ENCODE results near the gene ZBTB9.

The ZBTB9 gene

GRCh38 chr6:33419580-33420490, 34.5 kb upstream of the ZBTB9 start, which contains the start of gene SYNGAP1:
SYNGAP1 (plus strand) TSS chr6:33420065; CDS start chr6:33420265, 200 bp downstream.
- DNase-seq (ENCODE audit: low read depth in 2 of 2): no peak

- DNase-seq (ENCODE audit: low read depth in 2 of 2): no peak
Measured at GRCh38 chr6:33420491-33421343, 33.7 kb upstream of the ZBTB9 start.

GRCh38 chr6:33421344-33421643, 33.1 kb upstream of the ZBTB9 start:
- no peak for DNase-seq (ENCODE audit: low read depth in 2 of 2)

- DNase-seq (ENCODE audit: low read depth in 2 of 2): no peak
Measured at GRCh38 chr6:33423777-33424176, 30.6 kb upstream of the ZBTB9 start.

GRCh38 chr6:33424855-33425667, 29.3 kb upstream of the ZBTB9 start:
- no peak for DNase-seq (ENCODE audit: low read depth in 2 of 2)

- peak; percentile 74 to 79 for DNase-seq (ENCODE audit: low read depth in 2 of 2)
Measured at GRCh38 chr6:33425668-33426577, 28.5 kb upstream of the ZBTB9 start.

- no peak for DNase-seq (ENCODE audit: low read depth in 2 of 2)
Measured at GRCh38 chr6:33426590-33427511, 27.5 kb upstream of the ZBTB9 start.

- DNase-seq (ENCODE audit: low read depth in 2 of 2): peak in 1 of 2 donors; percentile 66
Measured at GRCh38 chr6:33427585-33428223, 26.7 kb upstream of the ZBTB9 start.

GRCh38 chr6:33428224-33428965, 26.0 kb upstream of the ZBTB9 start:
- no peak for DNase-seq (ENCODE audit: low read depth in 2 of 2)

GRCh38 chr6:33428966-33429749, 25.2 kb upstream of the ZBTB9 start:
- no peak for DNase-seq (ENCODE audit: low read depth in 2 of 2)

GRCh38 chr6:33429750-33430052, 24.7 kb upstream of the ZBTB9 start:
- DNase-seq (ENCODE audit: low read depth in 2 of 2): no peak

- no peak for DNase-seq (ENCODE audit: low read depth in 2 of 2)
Measured at GRCh38 chr6:33430334-33430733, 24.0 kb upstream of the ZBTB9 start.

- DNase-seq (ENCODE audit: low read depth in 2 of 2): peak; percentile 65 to 74
Measured at GRCh38 chr6:33430991-33431879, 23.1 kb upstream of the ZBTB9 start.

GRCh38 chr6:33431880-33432541, 22.4 kb upstream of the ZBTB9 start:
- DNase-seq (ENCODE audit: low read depth in 2 of 2): no peak

GRCh38 chr6:33432546-33432945, 21.8 kb upstream of the ZBTB9 start:
- no peak for DNase-seq (ENCODE audit: low read depth in 2 of 2)

GRCh38 chr6:33433001-33433543, 21.3 kb upstream of the ZBTB9 start:
- no peak for DNase-seq (ENCODE audit: low read depth in 2 of 2)

Data from stimulated activated CD8-positive, alpha-beta memory T cell treated with anti-CD3 and anti-CD28 coated beads, Interleukin-7, amount 100 ng/mL, for 4 hours (primary cell).